ENCODE measurements around the gene PHF21A. TPM values are rescaled to one million over a fixed set of nuclear protein-coding genes. Genes with fewer than 3 reads are reported as not detected.

The PHF21A gene
- total RNA-seq, 1 experiment from 2014 or later = 8.2 TPM

- Histone ChIP-seq H3K27me3 (ENCODE audit: low read length) (no peaks in the 10 kb centered on the region), H3K4me2 (ENCODE audit: low read length) (no peak overlapping the region), H4K20me1 (ENCODE audit: low read length) (no peaks in the 10 kb centered on the region), H3K27ac (ENCODE audit: low read length) (no peak overlapping the region), H3K9me3 (ENCODE audit: low read length) (no peaks in the 10 kb centered on the region), H3K4me3 (ENCODE audit: low read length) (no peak overlapping the region), H3K79me2 (ENCODE audit: low read length) (no peaks in the 10 kb centered on the region), H3K36me3 (ENCODE audit: low read depth, low read length) (no peaks in the 10 kb centered on the region), H3K4me1 (ENCODE audit: insufficient read depth, low read length) (peaks cover 7% of the 10 kb centered on the region; the same call in 1 of the 2 replicates), H3F3A (ENCODE audit: low read length, unreplicated experiment) (no peaks in the 10 kb centered on the region), H3K9me2 (replicated peaks; ENCODE audit: low read length) (no peaks in the 10 kb centered on the region), H2AFZ (ENCODE audit: low read length) (no peak overlapping the region), H3K9ac (ENCODE audit: low read length) (no peak overlapping the region)
- ChIA-PET POLR2A (ENCODE audit: unreplicated experiment) (no interaction called here), CTCF (interaction anchor here (0.7 kb wide), 1 partner anchor 135 kb away, joined by 10 read pairs; no protein-coding TSS in a partner anchor)
- TF ChIP-seq, protein P1, sequence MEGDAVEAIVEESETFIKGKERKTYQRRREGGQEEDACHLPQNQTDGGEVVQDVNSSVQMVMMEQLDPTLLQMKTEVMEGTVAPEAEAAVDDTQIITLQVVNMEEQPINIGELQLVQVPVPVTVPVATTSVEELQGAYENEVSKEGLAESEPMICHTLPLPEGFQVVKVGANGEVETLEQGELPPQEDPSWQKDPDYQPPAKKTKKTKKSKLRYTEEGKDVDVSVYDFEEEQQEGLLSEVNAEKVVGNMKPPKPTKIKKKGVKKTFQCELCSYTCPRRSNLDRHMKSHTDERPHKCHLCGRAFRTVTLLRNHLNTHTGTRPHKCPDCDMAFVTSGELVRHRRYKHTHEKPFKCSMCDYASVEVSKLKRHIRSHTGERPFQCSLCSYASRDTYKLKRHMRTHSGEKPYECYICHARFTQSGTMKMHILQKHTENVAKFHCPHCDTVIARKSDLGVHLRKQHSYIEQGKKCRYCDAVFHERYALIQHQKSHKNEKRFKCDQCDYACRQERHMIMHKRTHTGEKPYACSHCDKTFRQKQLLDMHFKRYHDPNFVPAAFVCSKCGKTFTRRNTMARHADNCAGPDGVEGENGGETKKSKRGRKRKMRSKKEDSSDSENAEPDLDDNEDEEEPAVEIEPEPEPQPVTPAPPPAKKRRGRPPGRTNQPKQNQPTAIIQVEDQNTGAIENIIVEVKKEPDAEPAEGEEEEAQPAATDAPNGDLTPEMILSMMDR (conservative IDR thresholded peaks at IDR 0.05; ENCODE audit: low read depth, low read length) = no peak
- TF ChIP-seq EZH2 (IDR thresholded peaks at IDR 0.05; ENCODE audit: low read length, unreplicated experiment) = no peak
- TF ChIP-seq EZH2phosphoT487 (IDR thresholded peaks at IDR 0.05; ENCODE audit: borderline replicate concordance, low read length) = no peak
- intact Hi-C loops (cut with micrococcal nuclease) = no loop called here
- DNase-seq (no peak), ATAC-seq (no peak)
- no TSS peak for BruUV-seq (replicated peaks)
Observed at GRCh38 chr11:45932217-45932616, 189.0 kb downstream of the PHF21A start.

DNA sequence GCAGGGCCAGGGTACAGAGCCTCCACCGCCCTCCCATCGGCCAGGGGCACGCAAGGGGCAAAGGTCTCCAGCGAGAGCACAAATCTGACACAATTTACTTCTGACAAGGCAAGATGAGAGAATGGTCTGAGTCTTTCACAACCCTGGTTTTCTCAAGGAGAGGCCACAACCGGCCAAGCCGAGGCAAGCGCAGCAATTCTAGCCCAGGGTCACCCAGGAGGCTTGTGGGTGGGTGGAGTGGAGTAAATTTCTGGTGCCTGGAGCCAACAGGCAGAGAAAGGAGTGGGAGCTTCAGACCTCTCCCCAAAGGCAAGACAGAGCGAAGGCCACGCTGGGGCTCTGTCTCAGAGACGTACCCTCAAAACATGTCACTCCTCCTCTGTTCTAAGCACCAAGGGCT lies 189.5 kb downstream of the PHF21A start:
- ChIA-PET POLR2A (ENCODE audit: unreplicated experiment) (no interaction called here), CTCF (no interaction called here)
- Histone ChIP-seq H2AFZ (ENCODE audit: low read length) (no peak overlapping the region), H3K27ac (ENCODE audit: low read length) (no peak overlapping the region), H3K9me3 (ENCODE audit: low read length) (no peaks in the 10 kb centered on the region), H3K4me1 (ENCODE audit: insufficient read depth, low read length) (peaks cover 7% of the 10 kb centered on the region; the same call in 1 of the 2 replicates), H3K9me2 (replicated peaks; ENCODE audit: low read length) (no peaks in the 10 kb centered on the region), H3F3A (ENCODE audit: low read length, unreplicated experiment) (no peaks in the 10 kb centered on the region), H3K9ac (ENCODE audit: low read length) (no peak overlapping the region), H3K4me3 (ENCODE audit: low read length) (no peak overlapping the region), H3K36me3 (ENCODE audit: low read depth, low read length) (no peaks in the 10 kb centered on the region), H3K4me2 (ENCODE audit: low read length) (no peak overlapping the region), H4K20me1 (ENCODE audit: low read length) (no peaks in the 10 kb centered on the region), H3K27me3 (ENCODE audit: low read length) (no peaks in the 10 kb centered on the region), H3K79me2 (ENCODE audit: low read length) (no peaks in the 10 kb centered on the region)
- no peak for ATAC-seq
- intact Hi-C loops (cut with micrococcal nuclease) = no loop called here
- BruUV-seq (replicated peaks) = no TSS peak
- DNase-seq = no peak
- no peak for TF ChIP-seq EZH2 (IDR thresholded peaks at IDR 0.05; ENCODE audit: low read length, unreplicated experiment)
- TF ChIP-seq, protein P1 (conservative IDR thresholded peaks at IDR 0.05; ENCODE audit: low read depth, low read length) = no peak
- no peak for TF ChIP-seq EZH2phosphoT487 (IDR thresholded peaks at IDR 0.05; ENCODE audit: borderline replicate concordance, low read length)

- H3K4me3 ChIP-seq (ENCODE audit: low read length) = no peak overlapping the region
- no peak overlapping the region for H3K9ac ChIP-seq (ENCODE audit: low read length)
- POLR2A ChIA-PET (ENCODE audit: unreplicated experiment) = no interaction called here
- H3K79me2 ChIP-seq (ENCODE audit: low read length) = no peaks in the 10 kb centered on the region
- no peak overlapping the region for H2AFZ ChIP-seq (ENCODE audit: low read length)
- intact Hi-C loops (cut with micrococcal nuclease) = no loop called here
- H3K4me1 ChIP-seq (ENCODE audit: insufficient read depth, low read length) = peaks cover 7% of the 10 kb centered on the region; the same call in 1 of the 2 replicates
- no peaks in the 10 kb centered on the region for H3K36me3 ChIP-seq (ENCODE audit: low read depth, low read length)
- H3K27me3 ChIP-seq (ENCODE audit: low read length) = no peaks in the 10 kb centered on the region
- no peak overlapping the region for H3K4me2 ChIP-seq (ENCODE audit: low read length)
- CTCF ChIA-PET = interaction anchor here (0.6 kb wide), 1 partner anchor 59 kb away, joined by 3 read pairs; no protein-coding TSS in a partner anchor
- H3K9me3 ChIP-seq (ENCODE audit: low read length) = no peaks in the 10 kb centered on the region
- no TSS peak for BruUV-seq (replicated peaks)
- H4K20me1 ChIP-seq (ENCODE audit: low read length) = no peaks in the 10 kb centered on the region
- no peak for DNase-seq
- ATAC-seq = no peak
- no peaks in the 10 kb centered on the region for H3F3A ChIP-seq (ENCODE audit: low read length, unreplicated experiment)
- no peaks in the 10 kb centered on the region for H3K9me2 ChIP-seq (replicated peaks; ENCODE audit: low read length)
- no peak for TF ChIP-seq EZH2 (IDR thresholded peaks at IDR 0.05; ENCODE audit: low read length, unreplicated experiment)
- TF ChIP-seq EZH2phosphoT487 (IDR thresholded peaks at IDR 0.05; ENCODE audit: borderline replicate concordance, low read length) = no peak
- TF ChIP-seq, protein P1 (conservative IDR thresholded peaks at IDR 0.05; ENCODE audit: low read depth, low read length) = no peak
- H3K27ac ChIP-seq (ENCODE audit: low read length) = no peak overlapping the region
Observed at GRCh38 chr11:45930951-45931570, 190.2 kb downstream of the PHF21A start.
